ENCODE measurements around the gene ZRANB3. TPM values are rescaled to one million over a fixed set of nuclear protein-coding genes. Genes with fewer than 3 reads are reported as not detected.
"Not testable (repeated sequence)": the region's sequence is repeated elsewhere in the genome, so short reads cannot be mapped to it uniquely, and the experiment has no call there.

Gene ZRANB3
- total RNA-seq, 1 donor from 2014 or later: 8.5 TPM

DNA sequence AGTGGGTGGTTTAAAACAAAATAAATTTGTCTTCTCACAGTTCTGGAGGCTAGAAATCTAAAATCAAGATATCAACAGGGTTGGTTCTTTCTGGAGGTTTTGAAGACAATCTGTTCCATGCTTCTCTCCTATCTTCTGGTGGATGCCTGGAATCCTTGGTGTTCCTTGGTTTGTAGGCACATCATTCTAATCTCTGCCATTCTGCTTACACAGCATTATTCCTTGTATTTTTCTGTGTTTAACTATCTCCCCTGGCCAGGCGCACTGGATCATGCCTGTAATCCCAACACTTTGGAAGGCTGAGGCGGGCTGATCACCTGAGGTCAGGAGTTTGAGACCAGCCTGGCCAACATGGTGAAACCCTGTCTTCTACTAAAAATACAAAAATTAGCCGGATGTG is 108.1 kb downstream of the ZRANB3 start:
- no peak overlapping the region for H3K4me3 ChIP-seq (ENCODE audit: low read depth, low read length)
- TF ChIP-seq, protein P1, sequence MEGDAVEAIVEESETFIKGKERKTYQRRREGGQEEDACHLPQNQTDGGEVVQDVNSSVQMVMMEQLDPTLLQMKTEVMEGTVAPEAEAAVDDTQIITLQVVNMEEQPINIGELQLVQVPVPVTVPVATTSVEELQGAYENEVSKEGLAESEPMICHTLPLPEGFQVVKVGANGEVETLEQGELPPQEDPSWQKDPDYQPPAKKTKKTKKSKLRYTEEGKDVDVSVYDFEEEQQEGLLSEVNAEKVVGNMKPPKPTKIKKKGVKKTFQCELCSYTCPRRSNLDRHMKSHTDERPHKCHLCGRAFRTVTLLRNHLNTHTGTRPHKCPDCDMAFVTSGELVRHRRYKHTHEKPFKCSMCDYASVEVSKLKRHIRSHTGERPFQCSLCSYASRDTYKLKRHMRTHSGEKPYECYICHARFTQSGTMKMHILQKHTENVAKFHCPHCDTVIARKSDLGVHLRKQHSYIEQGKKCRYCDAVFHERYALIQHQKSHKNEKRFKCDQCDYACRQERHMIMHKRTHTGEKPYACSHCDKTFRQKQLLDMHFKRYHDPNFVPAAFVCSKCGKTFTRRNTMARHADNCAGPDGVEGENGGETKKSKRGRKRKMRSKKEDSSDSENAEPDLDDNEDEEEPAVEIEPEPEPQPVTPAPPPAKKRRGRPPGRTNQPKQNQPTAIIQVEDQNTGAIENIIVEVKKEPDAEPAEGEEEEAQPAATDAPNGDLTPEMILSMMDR (IDR thresholded peaks at IDR 0.05; ENCODE audit: insufficient read depth, low read length, poor library complexity, severe bottlenecking): no peak
- H3K36me3 ChIP-seq (ENCODE audit: control insufficient read depth, insufficient read depth, low read length): no peaks in the 10 kb centered on the region
- no peaks in the 10 kb centered on the region for H3K27me3 ChIP-seq (ENCODE audit: control insufficient read depth, insufficient read depth, low read length)
- no peak for DNase-seq (ENCODE audit: low read depth)

DNA sequence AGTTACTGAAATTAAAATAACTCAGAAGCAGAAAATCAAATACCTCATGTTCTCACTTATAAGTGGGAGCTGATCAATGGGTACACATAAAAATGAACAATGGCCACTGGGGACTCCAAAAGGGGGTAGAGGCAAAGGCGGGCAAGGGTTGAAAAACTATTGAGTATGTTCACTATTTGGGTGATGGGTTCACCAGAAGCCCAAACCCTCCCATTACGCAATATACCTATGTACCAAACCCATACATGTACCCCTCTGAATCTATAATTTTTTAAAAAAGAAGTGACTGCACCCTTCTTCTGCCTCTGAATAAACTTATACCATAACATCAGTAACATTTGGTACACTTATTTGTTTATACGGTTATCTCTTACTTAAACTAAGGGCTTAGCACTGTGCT is 119.4 kb downstream of the ZRANB3 start:
- Histone ChIP-seq H3K27me3 (ENCODE audit: control insufficient read depth, insufficient read depth, low read length) (no peaks in the 10 kb centered on the region), H3K4me3 (ENCODE audit: low read depth, low read length) (no peak overlapping the region), H3K36me3 (ENCODE audit: control insufficient read depth, insufficient read depth, low read length) (no peaks in the 10 kb centered on the region)
- TF ChIP-seq, protein P1 (IDR thresholded peaks at IDR 0.05; ENCODE audit: insufficient read depth, low read length, poor library complexity, severe bottlenecking): no peak
- no peak for DNase-seq (ENCODE audit: low read depth)

DNA sequence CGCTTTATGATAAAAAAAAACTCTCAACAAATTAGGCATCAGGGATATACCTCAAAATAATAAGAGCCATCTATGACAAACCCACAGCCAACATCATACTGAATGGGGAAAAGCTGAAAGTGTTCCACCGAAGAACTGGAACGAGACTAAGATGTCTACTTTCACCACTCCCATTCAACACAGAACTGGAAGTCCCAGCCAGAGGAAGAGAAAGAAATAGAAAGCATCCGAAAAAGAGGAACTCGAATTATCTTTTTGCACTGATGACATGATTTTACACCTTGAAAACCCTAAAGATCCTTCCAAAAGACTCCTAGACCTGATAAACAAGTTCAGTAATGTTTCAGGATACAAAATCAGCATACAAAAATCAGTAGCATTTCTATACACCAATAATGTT is 121.6 kb downstream of the ZRANB3 start:
- Histone ChIP-seq H3K4me3 (ENCODE audit: low read depth, low read length) (no peak overlapping the region), H3K27me3 (ENCODE audit: control insufficient read depth, insufficient read depth, low read length) (no peaks in the 10 kb centered on the region), H3K36me3 (ENCODE audit: control insufficient read depth, insufficient read depth, low read length) (no peaks in the 10 kb centered on the region)
- TF ChIP-seq, protein P1 (IDR thresholded peaks at IDR 0.05; ENCODE audit: insufficient read depth, low read length, poor library complexity, severe bottlenecking): no peak
- DNase-seq (ENCODE audit: low read depth): no peak

DNA sequence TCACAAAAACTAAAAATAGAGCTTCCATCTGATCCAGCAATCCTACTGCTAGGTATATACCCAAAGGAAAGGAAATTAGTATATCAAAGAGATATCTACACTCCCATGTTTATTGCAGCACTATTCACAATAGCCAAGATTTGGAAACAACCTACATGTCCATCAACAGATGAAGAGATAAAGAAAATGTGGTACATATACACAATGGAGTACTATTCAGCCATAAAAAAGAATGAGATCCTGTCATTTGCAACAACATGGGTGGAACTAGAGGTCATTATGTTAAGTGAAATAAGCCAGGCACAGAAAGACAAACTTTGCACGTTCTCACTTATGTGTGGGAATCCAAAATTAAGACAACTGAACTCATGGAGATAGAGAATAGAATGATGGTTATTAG is 134.8 kb downstream of the ZRANB3 start:
- not testable (repeated sequence) for H3K27me3 ChIP-seq (ENCODE audit: control insufficient read depth, insufficient read depth, low read length); H3K4me3 ChIP-seq (ENCODE audit: low read depth, low read length); DNase-seq (ENCODE audit: low read depth); H3K36me3 ChIP-seq (ENCODE audit: control insufficient read depth, insufficient read depth, low read length)

DNA sequence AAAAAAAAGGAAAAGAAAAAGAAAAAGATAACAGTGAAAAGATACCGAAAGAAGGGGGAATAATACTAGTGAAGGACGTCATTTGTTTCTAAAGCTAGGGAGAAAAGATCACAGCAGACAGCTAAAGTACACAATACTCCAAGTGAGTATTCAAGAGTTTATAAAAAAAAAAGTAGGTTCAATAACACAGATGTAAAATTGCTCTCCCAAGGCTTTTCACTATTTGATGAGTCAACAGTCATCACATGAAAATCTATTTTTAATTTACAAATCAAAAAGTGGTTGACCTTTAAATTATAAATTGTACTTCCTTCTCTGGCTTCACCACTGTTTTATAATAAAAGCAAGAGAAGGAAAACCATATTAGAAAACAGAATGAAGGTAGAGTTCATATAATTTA is 144.0 kb downstream of the ZRANB3 start:
- TF ChIP-seq, protein P1 (IDR thresholded peaks at IDR 0.05; ENCODE audit: insufficient read depth, low read length, poor library complexity, severe bottlenecking): no peak
- DNase-seq (ENCODE audit: low read depth): no peak
- H3K4me3 ChIP-seq (ENCODE audit: low read depth, low read length): no peak overlapping the region
- H3K27me3 ChIP-seq (ENCODE audit: control insufficient read depth, insufficient read depth, low read length): no peaks in the 10 kb centered on the region
- no peaks in the 10 kb centered on the region for H3K36me3 ChIP-seq (ENCODE audit: control insufficient read depth, insufficient read depth, low read length)

DNA sequence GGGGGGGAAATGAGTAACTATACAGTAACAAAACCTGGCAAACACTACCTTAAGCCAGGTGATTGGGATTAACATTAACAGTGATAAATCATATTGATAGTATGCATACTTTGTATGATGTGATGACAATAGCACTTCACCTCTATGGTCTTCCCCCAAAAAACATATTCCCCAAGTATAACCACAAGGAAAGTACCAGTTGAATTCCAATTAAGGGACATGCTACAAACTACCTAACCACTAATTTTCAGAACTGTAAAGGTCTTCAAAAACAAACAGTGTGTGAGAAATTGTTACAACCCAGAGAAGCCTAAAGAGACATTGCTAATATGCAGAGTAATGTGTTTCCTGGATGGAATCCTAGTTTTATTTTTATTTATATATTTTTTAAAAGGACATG is 152.4 kb downstream of the ZRANB3 start:
- no peak for DNase-seq (ENCODE audit: low read depth)
- TF ChIP-seq, protein P1 (IDR thresholded peaks at IDR 0.05; ENCODE audit: insufficient read depth, low read length, poor library complexity, severe bottlenecking): no peak
- H3K27me3 ChIP-seq (ENCODE audit: control insufficient read depth, insufficient read depth, low read length): no peaks in the 10 kb centered on the region
- H3K4me3 ChIP-seq (ENCODE audit: low read depth, low read length): no peak overlapping the region
- no peaks in the 10 kb centered on the region for H3K36me3 ChIP-seq (ENCODE audit: control insufficient read depth, insufficient read depth, low read length)
